ENCODE results near the gene STK32C.

The STK32C gene

DNA sequence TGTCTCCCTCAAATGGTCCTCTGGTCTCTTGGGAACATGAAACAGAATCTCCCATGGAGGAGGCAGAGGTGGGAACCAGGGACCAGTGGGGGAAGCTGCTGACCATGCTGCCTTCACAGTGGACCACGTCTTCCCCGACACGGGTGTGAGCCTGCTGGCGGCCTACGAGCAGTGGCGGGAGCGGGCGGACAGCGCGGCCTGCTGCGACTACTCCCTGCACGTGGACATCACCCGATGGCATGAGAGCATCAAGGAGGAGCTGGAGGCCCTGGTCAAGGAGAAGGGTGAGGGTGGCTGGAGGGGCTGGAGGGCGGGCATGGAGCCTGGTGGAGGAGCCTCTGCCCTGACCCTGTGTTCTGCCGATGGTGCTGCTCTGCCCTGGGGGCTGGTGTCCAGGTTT is 113.0 kb downstream of the STK32C start:
- DNase-seq: no peak

DNA sequence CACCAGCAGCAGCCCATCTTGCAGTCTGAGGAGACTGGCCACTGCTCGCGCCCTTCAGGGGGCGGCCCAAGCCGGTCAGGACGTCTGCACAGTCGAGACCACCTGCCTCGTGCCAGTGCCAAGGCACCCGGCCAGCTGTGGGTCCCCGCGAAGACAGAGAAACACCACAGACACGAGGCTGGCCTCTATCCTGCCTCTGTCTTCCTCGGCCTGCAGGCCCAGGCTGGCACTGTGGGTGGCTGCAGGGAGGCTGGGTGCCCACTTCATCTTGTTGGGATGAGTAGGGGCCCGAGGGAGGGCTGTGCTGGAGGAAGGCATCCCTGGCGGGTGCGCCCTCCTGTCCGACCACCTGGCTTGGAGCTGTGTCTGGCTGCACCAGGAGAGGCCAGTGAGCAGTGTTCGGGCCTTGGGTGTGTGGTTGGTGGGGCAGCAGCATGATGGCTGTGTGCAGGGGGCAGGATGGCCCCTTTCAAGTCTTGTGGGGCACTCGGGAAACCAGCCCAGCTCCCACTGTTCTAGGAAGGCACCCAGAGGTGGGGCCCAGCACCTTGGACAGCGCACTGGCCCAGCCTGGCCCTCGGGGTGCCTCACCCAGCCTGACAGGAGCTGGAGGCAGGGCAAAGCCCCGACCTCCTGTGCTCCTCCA is 113.7 kb downstream of the STK32C start:
- DNase-seq: no peak

GRCh38 chr10:132192991-132193665 is 114.6 kb downstream of the STK32C start:
- DNase-seq: no peak

DNA sequence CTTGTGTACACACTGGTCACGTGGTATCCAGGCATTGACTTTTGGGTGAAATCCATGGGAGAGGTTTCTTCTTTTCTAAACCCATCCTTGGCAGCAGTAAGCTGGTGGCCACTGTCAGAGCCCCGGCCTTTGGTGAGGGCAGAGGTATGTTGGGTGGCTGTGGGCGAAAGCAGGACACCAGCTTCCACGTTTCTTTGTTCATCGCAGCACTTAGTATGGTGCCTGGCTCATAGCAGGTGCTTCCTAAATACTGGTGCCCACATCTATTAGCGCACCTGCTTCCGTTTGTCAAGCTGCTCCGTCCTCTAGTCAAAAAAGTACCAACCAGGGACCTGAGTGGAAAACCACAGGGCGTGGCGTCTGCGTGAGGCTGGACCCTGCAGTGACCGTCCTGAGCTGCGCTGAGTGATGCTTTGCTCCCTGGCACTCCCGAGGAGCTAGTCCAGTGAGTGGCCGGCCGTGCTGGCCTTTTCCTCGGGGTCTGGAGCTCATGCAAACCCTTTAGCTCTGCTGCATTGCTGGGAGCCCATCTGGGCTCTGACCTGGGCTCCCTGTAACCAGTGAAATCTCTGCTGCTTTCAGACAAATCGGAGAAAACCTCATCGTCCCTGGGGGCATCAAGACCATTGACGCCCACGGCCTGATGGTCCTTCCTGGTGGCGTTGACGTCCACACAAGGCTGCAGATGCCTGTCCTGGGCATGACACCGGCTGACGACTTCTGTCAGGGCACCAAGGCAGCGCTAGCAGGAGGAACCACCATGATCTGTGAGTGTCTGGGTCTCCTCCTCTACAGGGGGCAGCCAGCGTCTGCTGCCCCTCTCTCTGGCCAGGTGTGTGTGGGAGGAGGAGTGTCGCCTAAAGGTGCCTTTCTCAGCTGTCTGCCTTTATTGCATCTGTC is 115.4 kb downstream of the STK32C start:
- no peak for DNase-seq

DNA sequence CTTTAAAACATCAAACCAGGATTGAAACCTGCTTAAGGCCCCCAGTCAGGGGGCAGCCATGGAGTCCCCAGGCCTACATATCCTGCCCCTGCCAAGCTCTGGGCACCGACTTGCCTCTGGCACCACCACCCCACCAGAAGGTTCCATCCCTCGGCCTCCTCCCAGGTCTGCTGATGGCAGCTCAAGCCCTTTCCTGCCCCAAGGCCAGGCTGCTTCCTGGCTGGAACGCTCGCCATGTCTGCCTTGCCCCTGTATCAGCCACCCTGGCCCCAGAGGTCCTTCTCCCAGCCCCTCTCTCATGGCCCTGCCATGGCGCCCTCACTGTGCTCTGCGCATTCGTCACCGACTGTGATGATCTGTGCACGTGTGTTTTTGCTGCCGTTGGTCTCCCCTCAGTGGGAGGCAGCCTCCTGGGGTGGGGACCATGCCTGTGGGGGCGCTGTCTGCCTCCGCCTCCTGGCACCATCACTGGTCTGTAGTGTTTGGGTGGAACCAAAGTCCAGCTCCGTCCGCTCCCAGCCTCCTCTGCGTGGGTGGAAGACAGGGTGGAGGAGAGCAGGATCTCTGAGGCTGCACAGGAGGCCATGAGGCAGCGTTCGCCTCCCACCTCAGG is 117.8 kb downstream of the STK32C start:
- no peak for DNase-seq

GRCh38 chr10:132189016-132189415 is 118.7 kb downstream of the STK32C start:
- DNase-seq: no peak

DNA sequence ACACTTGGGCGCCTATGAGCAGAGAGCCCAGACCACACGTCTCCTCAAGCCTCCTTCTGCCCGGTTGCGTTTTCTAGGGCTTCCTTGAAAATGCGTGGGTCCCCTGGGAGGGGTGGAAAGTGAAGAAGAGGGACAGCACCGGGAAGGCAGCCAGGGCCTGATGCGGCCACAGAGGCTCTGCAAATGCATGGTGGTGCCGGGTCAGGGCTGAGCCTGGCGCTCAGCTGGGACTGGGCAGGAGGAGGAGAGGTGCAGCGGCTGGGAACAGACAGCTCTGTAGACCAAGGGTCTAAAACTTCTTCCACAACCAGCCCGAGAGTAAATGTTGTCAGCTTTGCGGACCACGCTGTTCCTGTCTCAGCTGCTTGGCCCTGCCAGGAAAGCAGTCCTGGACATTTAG is 119.4 kb downstream of the STK32C start:
- DNase-seq: no peak

DNA sequence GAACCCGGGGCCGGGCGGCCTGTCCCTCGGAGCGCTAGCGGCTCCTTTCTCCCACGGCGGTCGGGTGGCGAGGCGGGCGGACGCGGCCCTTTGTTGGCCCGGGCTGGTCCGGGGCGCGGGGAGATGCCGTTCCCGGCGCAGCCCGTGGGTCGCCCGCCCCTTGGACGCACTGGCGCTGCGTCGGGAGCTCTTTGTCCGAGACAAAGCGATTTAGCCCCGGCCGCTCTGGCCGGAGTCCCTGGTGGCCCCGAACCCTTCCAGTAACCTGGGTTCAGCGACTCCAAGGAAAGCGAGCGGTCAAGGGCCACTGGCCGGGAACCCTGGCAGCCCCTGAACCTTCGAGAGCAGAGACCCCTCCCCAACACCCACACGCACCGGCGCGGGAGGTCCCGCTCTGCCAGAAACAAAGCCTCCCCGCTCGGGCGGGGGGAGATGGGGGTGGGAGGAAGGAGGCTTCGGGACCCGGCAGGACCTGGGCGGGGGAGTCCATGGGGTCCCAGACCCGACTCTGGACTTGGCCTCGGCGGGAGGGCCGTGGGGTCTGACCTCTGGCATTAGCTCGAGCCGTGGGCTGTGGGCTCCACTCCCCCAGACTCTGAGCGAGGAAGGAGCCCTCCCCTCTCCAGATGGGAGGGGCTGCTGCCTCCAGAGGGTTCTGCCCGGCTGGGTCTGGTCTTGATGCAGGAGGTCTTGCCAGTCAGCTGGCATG is 120.2 kb downstream of the STK32C start:
- no peak for DNase-seq

DNA sequence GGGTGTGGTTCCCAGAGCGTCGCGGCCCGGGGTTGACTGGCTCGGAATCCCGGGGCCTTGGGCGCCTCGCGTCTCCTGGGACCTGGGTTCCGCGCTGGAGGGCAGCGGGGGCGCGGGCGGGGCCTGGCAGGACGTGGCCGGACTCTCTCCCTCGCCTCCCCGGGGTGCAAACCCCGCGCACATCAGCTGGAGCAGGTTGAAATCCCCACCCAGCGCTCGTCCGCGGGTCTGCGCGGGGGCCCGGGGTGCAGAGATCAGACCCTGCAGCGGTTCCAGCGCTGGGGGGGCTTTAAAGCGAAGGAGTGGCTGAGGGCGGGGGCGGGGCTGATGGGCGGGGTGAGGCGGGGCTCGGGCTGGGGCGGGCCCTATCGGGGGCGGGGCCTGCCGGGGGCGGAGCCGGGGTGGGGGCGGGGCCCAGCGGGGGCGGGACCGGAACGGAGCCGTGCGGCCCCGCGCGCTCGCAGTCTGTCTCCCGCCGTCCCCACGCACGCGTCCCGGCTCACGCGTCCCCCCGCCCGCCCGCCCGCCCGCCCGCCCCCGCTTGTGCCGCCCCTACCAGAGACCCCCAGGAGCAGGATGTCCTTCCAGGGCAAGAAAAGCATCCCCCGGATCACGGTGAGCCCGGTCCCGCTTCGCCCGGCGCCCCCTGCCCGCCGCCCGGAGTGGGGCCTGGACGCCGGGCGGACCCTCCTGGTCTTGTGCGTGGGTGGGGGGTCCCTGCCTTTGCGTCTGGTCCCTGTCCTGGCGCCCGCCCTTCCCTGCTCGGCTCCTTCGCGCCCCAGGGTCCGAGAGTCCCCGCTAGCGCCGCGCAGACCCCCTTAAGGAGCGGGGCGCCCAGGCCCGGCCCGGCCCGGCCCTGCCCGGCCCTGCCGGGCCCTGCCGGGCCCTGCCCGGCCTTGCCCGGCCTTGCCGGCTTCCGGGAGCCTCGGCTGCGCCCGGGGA is 121.0 kb downstream of the STK32C start, which contains the start of gene DPYSL4:
Gene DPYSL4 (plus strand): TSS at position 461 of the 942 bp plus-strand sequence. CDS start 116 bp downstream, at position 577.
- DNase-seq: peak; percentile 20

DNA sequence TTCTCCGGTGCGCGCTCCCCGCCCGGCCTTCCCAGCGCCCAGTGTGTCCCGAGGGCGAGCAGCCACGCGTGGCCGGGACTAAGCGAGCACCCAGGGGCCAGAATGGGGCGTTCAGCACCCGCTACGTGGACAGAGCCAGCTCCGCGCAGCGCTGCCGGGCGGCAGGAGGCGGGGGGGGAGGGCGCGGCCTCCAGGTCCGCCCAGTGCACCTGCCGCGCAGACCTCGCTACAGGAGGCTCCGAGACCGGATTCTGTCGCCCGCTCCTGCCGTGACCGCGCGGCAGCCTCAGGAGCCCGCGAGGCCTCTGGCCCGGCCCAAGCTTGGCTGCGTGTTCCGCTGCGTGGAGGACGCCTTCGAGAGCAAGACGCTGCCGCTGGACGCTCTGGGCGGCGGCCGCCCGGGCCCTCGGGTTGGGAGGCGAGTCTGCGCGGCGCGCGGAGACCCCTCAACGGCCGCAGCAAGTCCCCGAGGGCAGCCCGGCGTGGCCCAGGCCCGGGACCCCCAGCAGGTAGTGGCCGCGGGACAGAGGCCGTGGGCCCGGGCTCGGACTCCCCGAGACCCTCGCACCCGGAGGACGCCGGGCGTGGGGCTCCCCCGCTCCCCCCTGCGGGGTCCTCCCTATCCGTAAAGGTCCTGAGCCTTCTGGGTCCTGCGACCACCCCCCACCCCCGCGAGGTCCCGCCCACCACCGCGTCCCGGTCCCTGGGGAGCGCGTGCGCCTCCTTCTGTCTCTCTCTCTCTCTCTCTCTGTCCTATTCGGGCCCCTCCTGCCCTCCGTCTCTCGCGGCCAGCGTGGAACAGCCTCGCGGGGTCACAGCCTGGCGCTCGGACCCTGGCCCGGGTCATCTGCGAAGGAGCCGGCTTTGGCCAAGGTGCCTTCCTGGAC is 121.9 kb downstream of the STK32C start:
- DNase-seq: no peak

GRCh38 chr10:132184816-132185593 is 122.7 kb downstream of the STK32C start:
- no peak for DNase-seq

DNA sequence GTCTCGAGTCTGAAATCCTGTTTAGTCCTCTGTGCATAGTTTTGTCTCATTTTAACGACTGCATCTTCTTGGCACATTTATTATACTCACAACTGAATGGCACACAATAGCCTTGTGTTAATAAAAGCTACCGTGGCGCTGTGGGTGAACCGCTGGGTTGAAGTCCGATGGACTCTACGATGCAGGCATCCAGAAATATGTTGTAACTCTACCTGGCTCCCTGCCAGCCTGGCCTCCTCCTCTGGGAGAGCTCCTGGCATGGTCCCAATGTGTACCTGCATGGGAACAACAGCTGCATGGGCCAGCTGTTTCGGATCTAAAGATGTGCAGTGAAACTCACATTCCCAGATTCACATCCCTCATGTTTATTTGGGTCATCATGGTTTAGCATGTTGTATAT is 124.7 kb downstream of the STK32C start:
- no peak for DNase-seq

GRCh38 chr10:132182591-132182990 is 125.2 kb downstream of the STK32C start:
- no peak for DNase-seq

DNA sequence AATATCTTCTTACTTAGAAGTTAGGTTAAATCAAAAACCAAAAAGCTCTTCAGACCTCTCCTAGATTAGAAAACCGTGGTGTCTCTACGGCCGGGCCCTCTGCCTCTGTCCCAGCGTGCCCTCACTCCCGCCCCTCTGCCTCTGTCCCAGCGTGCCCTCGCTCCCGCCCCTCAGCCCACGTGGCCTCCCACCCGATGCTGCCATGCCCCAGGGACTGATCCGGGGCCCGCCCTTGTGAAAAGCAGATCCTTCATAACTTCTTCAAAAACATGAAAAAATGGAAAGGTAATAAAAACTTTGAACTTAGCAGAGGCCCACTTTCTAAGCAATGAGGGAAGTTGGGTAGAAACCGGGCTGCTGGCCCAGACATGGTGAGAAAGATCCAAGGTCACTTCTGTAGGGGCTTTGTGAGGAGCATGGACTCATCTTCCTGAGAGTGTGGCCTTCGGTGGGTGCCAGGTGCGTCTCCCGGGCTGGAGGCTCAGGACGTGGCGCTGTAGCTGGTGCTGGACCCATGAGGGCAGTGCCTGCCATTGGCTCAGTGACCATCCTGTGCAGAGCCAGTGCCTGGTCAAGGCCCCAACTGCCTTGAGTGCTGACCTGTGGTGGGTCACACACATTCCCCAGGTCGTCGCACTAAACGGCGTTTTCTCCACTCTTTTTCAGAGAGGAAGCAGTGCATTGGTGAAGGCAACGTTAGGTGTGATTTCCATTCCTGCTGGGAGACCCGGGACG is 125.9 kb downstream of the STK32C start:
- DNase-seq: no peak

- no peak for DNase-seq
Observed at GRCh38 chr10:132180736-132181135, 127.0 kb downstream of the STK32C start.

DNA sequence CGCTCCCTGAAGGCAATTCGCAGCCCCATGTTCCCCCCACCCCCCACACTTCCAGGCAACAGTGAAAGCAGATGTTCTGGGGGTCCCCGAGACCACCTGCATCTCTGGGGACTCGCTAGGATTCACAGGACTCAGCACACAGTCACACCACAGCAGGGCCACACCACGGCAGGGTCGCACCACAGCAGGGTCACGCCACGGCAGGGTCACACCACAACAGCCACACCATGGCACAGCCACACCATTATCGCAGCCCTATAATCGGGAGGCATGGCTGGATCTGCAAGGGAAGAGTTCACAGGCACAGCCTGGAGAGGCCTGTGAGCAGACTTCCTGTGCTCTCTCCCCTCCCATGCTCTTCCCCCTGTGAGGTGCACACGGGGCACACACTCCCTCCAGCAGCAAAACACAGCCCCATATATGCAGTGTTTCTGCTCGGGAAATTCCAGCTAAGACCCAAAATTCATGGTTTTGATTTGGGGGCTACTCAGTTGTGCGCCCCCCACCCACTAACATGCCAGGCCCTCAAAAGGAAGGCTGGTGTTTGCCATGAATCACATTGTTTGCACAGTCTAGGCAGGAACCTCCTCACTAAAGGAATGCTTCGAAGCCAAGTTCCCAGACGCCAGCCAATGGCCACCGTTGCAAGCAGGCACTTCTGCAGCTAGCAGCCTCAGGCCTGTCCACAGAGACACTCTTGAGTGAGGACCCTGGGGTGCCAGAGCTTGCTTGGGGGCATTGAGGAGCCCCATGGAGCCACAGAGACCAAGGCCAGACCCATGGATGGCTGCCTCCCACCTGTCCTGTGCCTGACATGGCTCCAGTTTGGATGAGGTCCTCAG is 128.0 kb downstream of the STK32C start:
- no peak for DNase-seq

- no peak for DNase-seq
Observed at GRCh38 chr10:132178672-132179545, 128.8 kb downstream of the STK32C start.
